ENCODE results near the gene HOXB3. TPM values are rescaled to one million over a fixed set of nuclear protein-coding genes. Genes with fewer than 3 reads are reported as not detected.
A peak's percentile ranks its signal among the peaks of the same experiment; 100 is the strongest.
"Not testable (repeated sequence)": the region's sequence is repeated elsewhere in the genome, so short reads cannot be mapped to it uniquely, and the experiment has no call there.

Gene HOXB3
- total and polyA plus RNA-seq, 2 donors (not counting 1 experiment from before 2014, with no cell fraction given) = 15.7 to 28.6 TPM

DNA sequence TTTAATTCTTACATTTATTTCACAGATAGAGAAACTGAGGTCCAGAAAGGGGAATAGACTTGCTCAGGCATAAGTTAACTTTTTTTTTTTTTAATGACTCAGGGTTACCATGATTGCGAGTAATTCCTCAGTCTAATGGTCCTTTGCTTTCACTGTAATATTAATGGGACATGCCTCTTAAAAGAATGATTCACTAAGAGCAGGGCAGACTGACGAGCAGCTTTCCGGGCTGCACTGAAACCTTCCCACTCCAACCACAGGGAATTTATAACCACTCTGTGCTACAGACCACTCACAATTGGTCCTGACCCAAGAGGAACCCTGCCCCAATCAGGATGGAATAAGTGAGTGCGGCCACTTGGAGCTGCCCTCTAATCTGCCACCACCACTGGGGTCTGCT lies 50.9 kb downstream of the HOXB3 start:
- Histone ChIP-seq H3K4me1 (ENCODE audit: control insufficient read depth, extremely low read depth, insufficient read depth, low read length) (peaks cover 24% of the 10 kb centered on the region), H3K27me3 (ENCODE audit: control insufficient read depth, insufficient read depth, low read length) (no peaks in the 10 kb centered on the region), H3K79me2 (ENCODE audit: control insufficient read depth, insufficient read depth, low read length) (peaks cover 48% of the 10 kb centered on the region), H3K36me3 (ENCODE audit: control insufficient read depth, insufficient read depth, low read length) (peaks cover 8% of the 10 kb centered on the region), H3K4me2 (ENCODE audit: extremely low read depth, insufficient read depth, low read length) (peak overlapping the region; percentile 41), H3K9me3 (ENCODE audit: control insufficient read depth, insufficient read depth, low read depth, low read length) (no peaks in the 10 kb centered on the region), H3K27ac (ENCODE audit: insufficient read depth, low read length) (peak overlapping the region; percentile 63), H3K9ac (ENCODE audit: insufficient read depth, low read length) (no peak overlapping the region), H2AFZ (ENCODE audit: low read length) (no peak overlapping the region), H4K20me1 (ENCODE audit: control insufficient read depth, extremely low read depth, insufficient read depth, low read length) (no peaks in the 10 kb centered on the region), H3K4me3 (replicated peaks in 1 of 4; ENCODE audit: control extremely low read depth in 1 of 4, insufficient read depth in 1 of 4, low read depth in 3 of 4, low read length in 4 of 4) (no peak overlapping the region)
- DNase-seq (ENCODE audit: low read depth in 2 of 2) = peak; percentile 83 to 98
- no peak for TF ChIP-seq EZH2 (IDR thresholded peaks at IDR 0.05; ENCODE audit: low read length, missing control alignments)
- TF ChIP-seq, protein P1, sequence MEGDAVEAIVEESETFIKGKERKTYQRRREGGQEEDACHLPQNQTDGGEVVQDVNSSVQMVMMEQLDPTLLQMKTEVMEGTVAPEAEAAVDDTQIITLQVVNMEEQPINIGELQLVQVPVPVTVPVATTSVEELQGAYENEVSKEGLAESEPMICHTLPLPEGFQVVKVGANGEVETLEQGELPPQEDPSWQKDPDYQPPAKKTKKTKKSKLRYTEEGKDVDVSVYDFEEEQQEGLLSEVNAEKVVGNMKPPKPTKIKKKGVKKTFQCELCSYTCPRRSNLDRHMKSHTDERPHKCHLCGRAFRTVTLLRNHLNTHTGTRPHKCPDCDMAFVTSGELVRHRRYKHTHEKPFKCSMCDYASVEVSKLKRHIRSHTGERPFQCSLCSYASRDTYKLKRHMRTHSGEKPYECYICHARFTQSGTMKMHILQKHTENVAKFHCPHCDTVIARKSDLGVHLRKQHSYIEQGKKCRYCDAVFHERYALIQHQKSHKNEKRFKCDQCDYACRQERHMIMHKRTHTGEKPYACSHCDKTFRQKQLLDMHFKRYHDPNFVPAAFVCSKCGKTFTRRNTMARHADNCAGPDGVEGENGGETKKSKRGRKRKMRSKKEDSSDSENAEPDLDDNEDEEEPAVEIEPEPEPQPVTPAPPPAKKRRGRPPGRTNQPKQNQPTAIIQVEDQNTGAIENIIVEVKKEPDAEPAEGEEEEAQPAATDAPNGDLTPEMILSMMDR (conservative IDR thresholded peaks at IDR 0.05 in 1 of 2, IDR thresholded peaks at IDR 0.05 in 1 of 2; ENCODE audit: low read depth in 1 of 2, low read length in 2 of 2) = no peak

GRCh38 chr17:48537316-48537715 lies 52.7 kb downstream of the HOXB3 start:
- H3K27ac ChIP-seq (ENCODE audit: insufficient read depth, low read length) = peak overlapping the region; percentile 82
- peaks cover 24% of the 10 kb centered on the region for H3K4me1 ChIP-seq (ENCODE audit: control insufficient read depth, extremely low read depth, insufficient read depth, low read length)
- no peak overlapping the region for H3K9ac ChIP-seq (ENCODE audit: insufficient read depth, low read length)
- no peak overlapping the region for H2AFZ ChIP-seq (ENCODE audit: low read length)
- H3K79me2 ChIP-seq (ENCODE audit: control insufficient read depth, insufficient read depth, low read length) = peaks cover 30% of the 10 kb centered on the region
- no peaks in the 10 kb centered on the region for H4K20me1 ChIP-seq (ENCODE audit: control insufficient read depth, extremely low read depth, insufficient read depth, low read length)
- DNase-seq (ENCODE audit: low read depth in 2 of 2) = no peak
- no peak overlapping the region for H3K4me3 ChIP-seq (replicated peaks in 1 of 4; ENCODE audit: control extremely low read depth in 1 of 4, insufficient read depth in 1 of 4, low read depth in 3 of 4, low read length in 4 of 4)
- H3K4me2 ChIP-seq (ENCODE audit: extremely low read depth, insufficient read depth, low read length) = no peak overlapping the region
- TF ChIP-seq, protein P1 (conservative IDR thresholded peaks at IDR 0.05 in 1 of 2, IDR thresholded peaks at IDR 0.05 in 1 of 2; ENCODE audit: low read depth in 1 of 2, low read length in 2 of 2) = no peak
- no peak for TF ChIP-seq EZH2 (IDR thresholded peaks at IDR 0.05; ENCODE audit: low read length, missing control alignments)
- no peaks in the 10 kb centered on the region for H3K27me3 ChIP-seq (ENCODE audit: control insufficient read depth, insufficient read depth, low read length)
- no peaks in the 10 kb centered on the region for H3K9me3 ChIP-seq (ENCODE audit: control insufficient read depth, insufficient read depth, low read depth, low read length)
- H3K36me3 ChIP-seq (ENCODE audit: control insufficient read depth, insufficient read depth, low read length) = peaks cover 2% of the 10 kb centered on the region

GRCh38 chr17:48535793-48536559 lies 54.1 kb downstream of the HOXB3 start:
- H4K20me1 ChIP-seq (ENCODE audit: control insufficient read depth, extremely low read depth, insufficient read depth, low read length); H3K27me3 ChIP-seq (ENCODE audit: control insufficient read depth, insufficient read depth, low read length); H2AFZ ChIP-seq (ENCODE audit: low read length); H3K4me2 ChIP-seq (ENCODE audit: extremely low read depth, insufficient read depth, low read length); H3K9me3 ChIP-seq (ENCODE audit: control insufficient read depth, insufficient read depth, low read depth, low read length); H3K4me3 ChIP-seq (replicated peaks in 1 of 4; ENCODE audit: control extremely low read depth in 1 of 4, insufficient read depth in 1 of 4, low read depth in 3 of 4, low read length in 4 of 4); H3K36me3 ChIP-seq (ENCODE audit: control insufficient read depth, insufficient read depth, low read length); H3K9ac ChIP-seq (ENCODE audit: insufficient read depth, low read length): not testable (repeated sequence)
- Histone ChIP-seq H3K79me2 (ENCODE audit: control insufficient read depth, insufficient read depth, low read length) (peaks cover 17% of the 10 kb centered on the region), H3K27ac (ENCODE audit: insufficient read depth, low read length) (peak overlapping the region; percentile 46), H3K4me1 (ENCODE audit: control insufficient read depth, extremely low read depth, insufficient read depth, low read length) (peaks cover 22% of the 10 kb centered on the region)
- peak in 1 of 2 donors; percentile 31 for DNase-seq (ENCODE audit: low read depth in 2 of 2)

All from fibroblast of lung (primary cell).